GM18907 (cell line): ENCODE data around the gene KCNK5.

ENCODE experiments used
- ATAC-seq: cut with Tn5 transposase; IDR thresholded peaks from one replicate; pipeline ENCODE4 v1.9.1; 2021; ENCODE audit warnings: mild to moderate bottlenecking, moderate library complexity; ENCODE audit not compliant: unreplicated experiment

Gene KCNK5

DNA sequence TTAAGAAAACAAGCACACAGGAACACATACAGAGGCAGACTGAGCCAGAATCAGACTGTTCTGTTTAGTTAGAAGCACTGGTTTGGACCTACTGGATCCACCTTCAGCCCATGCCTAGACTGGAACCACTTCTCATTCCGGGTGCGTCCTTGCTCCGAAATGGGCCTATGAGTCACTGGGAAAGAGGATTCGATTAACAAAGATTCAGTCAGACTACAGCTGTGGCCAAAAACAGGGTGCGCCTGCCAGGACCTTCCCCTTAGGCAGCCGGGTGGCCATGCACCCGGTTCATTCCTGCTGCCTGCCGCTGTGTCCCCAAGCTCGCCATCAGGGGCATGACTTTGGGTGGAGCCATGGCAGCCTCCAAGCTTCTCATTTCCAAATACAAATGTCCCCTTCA lies 14.5 kb upstream of the KCNK5 start:
- no peak for ATAC-seq

DNA sequence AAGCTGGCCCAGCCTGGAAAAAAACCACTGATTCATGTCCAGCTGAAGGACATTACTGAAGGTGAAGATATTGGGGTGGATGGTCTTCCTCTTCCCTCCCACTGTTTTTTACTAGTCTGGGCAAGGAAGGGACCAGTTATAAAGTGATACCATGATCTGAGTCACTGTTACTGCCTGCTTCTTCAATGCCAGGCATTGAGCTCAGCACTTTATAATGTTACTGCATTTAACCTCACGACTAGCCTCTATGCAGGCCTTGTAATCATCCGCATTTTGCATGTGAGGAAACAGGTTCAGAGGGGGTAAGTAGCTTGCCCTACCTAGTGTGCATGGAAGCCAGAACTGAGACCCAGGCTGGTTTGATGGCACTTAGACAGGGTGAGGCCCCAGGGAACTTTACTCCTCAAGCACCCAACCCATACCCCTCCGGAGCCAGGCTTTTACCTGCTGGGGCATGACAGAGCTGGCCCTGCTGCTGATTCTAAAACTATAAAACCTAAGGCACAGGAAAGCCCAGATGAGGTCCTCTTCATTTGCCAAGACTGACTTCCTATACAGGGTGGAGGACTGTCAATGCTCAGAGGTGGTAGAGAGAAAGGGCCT lies 11.0 kb upstream of the KCNK5 start:
- no peak for ATAC-seq

DNA sequence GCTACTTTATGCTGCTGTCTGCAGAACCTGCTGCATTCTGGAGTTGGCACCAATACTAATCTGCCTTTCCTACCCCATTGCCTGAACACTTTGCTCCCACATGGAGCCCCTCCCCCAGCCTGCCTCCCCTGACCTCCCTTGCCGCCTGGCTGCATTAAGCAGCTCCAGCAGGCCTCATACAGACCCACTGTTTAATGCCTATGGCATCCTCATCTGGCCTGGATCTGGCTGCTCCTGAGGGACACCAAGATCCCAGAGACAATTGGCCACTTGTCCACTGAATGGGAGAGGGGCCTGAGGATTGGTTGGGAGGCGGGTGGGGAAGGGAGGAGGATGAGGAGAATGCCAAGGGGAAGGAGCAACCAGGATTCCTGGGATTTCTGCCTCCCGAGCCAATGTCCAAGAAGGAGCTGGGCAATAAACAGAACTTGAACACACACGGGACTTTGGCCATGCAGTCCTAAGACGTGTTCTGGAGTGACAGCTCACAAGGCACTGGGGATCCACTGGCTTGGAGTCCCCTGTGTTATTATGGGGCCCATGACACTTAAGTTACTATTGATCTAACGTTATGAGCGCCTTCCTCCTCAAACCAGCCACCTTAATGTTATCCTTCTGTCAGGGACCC lies 10.4 kb upstream of the KCNK5 start:
- no peak for ATAC-seq

DNA sequence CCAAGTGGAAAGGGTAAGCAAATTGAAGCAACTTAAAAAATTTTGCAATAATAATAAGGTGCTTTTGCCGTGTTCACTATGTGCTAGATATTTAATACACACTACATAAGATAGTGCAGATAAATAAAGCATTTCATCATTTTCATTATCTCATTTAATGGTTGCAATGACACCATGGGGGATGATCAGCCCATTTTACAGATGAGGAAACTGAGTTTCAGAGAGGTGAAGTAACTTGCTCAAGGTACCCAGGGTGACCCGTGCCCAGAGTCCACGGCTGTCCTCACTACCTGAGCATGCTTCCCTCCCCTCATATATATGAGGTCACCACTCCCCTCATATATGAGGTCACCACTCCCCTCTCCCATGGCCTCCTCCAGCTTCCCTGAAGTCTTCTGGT lies 7.5 kb upstream of the KCNK5 start:
- ATAC-seq, result no peak

DNA sequence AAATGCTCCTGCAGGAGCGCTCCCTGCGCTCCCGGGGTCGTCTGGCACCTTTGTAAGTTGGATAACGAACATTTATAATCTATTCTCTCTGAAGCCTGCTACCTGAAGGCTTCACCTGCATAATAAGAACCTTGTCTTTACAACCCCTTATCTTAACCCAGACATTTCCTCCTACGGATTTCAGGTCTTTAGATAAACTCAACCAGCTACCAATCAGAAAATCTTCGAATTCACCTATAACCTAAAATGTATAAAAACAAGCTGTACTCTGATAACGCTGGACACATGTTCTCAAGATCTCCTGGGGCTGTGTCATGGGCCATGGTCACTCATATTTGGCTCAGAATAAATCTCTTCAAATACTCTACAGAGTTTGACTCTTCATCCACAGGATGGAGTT lies 4.1 kb upstream of the KCNK5 start:
- no peak for ATAC-seq

DNA sequence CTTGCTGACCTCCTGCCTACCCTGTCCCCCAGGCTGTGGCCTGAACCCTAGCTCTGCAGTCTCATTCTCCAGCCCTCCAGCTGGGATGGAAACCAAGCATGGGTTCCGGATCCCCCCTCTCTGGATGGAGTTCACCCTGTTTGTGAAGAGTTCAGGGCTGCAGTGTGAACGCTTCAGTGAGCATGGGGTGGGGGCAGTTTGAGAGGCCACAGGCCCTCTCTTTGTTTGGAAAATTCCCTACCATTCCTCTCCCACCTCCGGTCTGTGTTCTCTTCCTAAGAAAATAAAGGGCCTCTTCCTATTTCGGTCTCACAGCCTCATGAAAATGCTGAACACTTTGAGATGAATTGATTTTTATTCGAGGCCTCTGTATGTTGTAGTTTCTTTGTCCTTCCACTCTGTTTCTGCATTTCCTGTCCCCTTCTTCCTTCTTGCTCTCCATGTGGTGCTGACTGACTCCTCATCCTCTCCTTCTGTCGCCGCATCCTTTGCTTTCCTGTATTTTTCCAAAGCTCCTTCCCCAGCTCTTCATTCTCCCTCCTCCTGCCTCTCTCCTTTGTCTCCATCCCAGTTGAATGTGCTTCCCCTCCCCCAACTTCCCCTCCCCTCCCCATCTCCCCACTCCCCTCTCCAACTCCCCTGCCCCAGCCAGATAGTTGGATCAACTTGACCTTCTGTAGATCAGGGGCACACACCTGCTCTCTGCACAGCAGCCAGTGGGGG lies 2.4 kb upstream of the KCNK5 start:
- ATAC-seq, result no peak

DNA sequence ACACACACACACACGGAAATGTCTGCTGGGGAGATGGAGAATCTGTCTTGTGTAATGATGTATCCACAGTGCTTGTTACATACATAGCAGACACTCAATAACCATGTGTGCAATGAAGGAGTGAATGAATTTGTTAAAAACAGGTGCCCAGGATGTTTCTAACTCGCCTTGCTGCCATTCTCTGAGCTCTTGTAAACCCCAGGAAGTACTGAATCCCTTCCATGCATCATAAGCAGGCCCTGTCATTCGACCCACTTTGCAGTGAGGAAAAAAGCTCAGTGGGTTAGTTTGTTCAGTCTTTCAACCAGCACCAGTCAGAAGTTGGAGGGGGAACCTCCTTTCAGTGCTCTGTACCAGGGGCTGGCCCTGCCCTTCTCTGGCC lies 1.4 kb upstream of the KCNK5 start:
- ATAC-seq, result no peak

DNA sequence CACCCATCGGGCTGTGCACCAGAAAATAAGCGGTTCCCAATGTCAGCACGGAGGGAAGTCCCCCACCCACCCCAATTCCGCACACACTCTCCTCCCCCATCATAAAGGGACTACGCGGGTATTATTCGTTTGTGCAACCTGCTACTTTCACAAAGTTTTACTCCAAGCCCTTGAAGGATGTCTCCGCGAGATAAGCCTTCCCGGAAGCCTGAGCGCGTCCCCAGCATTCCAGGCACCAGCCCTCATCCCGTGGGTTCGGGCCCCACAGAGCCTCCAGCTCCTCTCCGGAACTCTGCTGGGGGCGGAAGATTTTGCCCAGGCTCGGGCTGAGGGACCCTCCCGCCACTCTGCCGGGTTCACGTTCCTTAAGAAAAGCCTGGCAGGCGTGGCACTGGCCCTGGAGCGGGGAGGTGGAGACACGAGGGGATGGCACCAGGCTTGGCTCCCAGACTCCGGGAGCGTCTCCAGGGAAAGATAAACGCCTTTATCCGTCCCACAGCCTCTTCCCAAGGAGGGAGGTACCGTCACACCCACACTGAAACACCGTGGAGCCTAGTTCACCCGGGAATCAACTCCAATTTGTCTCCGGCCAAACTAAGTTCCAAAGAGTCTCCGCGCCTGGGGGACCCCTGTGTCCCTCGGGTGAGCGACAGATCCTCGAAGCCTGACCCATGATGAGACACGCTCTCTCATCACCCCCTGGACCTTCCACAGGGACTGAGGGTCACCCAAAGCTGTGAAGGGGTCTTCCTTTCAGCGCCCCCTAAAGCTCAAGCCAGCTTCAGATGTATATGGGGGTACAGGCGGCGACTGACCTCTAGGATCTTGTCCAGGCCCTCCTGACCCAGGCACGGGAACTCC lies 934 bp downstream of the KCNK5 start:
- no peak for ATAC-seq

DNA sequence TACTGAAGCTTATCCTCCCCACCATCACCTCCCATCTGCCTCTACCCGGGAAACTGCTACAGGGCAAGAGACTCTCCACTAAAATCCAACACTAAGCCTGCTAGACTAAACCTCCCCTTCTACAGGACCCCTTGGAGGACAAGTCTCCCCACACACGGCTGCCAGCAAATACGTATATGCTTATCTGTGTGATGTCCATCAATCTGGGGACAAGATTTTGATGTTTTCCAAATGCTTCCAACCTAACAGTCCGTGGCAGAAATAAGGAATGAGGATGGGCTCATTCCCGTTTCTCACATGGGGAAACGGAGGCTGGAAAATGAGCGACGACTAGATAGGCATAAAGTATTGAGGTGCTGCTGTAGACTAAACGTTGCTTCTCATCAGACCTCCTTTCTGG lies 1.8 kb downstream of the KCNK5 start:
- ATAC-seq, result no peak

DNA sequence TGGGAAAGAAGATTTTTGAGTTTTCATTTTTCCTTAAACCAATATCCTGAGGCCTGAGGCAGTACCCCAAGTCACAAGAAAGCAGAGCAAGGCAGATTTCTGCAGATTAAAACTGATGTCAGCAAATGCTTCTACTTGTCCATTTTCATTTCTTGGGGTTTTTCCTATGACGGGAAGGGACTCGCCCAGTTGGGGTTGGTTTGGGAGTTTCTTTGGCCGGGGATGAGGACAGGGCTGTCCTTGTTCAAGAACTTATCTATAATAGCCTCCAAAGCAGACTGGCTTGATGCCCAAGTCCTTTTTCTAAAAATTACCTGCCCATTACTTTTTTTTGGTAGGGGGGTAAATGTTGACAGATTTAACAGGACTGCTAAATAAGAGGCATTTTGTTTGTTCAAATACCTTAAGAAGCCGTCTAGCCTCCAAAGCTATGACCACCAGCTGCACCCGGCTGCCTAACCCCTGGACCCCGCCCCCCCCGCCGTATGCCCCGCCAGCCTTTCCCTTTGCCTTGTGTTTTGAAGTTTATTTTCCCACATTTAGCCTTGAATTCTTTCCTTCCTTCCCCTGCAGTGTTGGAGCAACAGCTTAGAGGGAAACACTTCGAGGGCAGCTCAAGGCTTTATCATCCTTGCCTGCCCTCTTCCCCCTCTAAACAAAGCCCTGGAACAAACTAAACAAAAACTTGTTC lies 2.5 kb downstream of the KCNK5 start:
- no peak for ATAC-seq

DNA sequence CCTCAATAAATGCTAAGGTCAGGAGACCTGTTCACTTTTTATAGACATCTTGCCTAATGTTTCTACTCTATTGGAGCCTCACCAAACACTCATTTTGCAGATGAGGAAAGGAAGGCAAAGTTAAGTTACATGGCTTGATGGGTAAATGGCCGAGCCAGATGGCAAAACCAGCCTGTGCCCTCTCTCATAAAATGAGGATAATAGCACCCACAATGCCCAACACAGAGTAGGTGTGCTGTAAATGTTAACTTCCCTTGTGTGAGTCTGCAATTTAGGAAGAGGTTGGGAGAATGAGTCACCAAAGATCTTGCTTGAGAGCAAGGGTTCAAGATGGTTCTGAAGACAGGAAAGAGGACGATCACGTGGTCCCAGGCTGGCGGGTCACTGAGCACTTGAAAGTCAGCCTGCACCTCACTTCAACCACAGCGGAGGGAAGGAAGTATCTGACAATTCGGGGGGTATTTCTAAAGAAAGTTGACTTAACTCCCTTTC lies 3.3 kb downstream of the KCNK5 start:
- ATAC-seq, result no peak

DNA sequence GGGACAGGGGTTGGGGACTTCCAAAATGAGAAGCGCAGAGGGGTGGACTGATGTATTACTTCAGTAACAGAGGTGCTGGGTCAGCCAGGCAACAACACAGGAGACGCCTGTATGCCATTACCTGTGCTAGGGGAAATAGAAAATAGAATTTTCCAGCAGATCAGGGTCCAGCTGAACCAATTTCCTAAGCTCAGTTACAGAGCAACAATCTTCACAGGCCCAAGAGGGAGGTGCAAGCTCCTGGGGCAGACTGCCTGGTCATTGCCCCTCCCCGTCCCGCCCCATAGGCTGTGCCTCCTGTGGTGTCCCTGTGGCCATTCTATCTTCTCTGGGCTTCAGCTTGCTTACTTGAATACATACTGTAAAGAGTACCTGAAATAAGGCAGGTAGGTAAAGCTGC lies 3.7 kb downstream of the KCNK5 start:
- ATAC-seq, result no peak

DNA sequence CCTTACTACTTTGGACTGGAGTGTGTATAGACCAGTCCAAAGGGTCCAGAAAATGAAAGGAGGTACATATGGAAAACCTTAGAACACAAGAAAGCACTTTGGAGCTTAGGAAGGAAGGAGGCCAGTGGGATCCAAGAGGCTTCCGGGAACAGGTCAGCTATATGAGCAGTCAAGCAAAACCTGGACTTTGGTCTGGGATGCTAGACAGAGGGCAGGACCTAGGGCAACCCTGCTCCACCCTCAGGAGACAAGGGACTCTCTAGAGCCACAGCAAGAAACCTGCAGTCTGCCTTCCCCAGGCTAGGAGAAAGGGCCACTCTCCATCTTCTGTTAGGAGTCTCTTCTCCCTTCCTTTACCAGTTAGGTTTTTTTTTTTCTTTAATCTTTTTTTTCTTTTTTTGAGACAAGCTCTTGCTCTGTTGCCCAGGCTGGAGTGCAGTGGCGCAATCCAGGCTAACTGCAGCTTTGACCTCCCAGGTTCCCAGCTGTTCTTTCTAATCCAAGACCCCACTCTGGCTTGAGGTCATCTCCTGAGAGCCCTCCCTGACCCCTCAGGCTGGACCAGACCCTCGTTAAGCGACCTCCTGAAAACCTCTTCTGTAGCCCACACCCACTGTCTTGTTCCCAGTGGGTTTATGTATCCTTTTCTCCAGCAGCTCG lies 4.6 kb downstream of the KCNK5 start:
- ATAC-seq, result no peak

DNA sequence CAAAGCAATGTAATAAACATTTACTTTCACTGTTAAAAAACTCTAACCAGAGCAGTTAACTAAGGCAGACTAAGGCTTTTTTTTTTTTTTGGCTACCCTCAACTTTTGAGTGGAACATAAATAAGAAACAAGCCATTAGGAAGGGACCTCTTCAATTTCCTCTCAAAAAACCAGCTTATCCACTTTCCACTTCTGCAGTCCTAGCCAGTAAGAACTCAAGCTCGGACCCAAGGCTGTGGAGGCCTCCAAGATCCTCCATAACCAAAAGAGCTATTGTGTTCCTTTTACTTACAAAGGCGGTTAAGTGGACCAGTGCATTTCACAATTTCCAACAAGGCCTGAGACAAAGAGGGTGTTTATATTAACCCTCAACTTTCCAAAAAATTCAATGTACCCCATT lies 5.3 kb downstream of the KCNK5 start:
- no peak for ATAC-seq

DNA sequence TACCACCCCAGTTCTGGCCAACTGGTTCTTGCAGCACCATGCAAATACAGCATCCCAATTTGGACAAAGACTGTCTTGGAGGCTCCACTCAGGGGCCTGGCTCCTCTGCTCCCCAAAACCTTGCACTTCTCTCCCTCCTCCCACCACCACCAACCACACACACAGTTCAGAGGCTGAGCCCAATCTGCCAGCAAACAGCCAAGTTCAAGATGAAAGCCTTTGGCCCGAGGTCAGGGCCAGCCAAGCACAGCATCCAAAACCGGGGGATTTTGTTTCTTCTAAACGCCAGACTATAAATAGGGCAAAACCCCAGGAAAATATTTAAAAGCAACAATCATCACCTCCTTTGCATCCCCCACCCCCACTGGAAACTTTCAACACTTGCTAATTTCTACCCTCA lies 5.7 kb downstream of the KCNK5 start:
- ATAC-seq, result no peak

DNA sequence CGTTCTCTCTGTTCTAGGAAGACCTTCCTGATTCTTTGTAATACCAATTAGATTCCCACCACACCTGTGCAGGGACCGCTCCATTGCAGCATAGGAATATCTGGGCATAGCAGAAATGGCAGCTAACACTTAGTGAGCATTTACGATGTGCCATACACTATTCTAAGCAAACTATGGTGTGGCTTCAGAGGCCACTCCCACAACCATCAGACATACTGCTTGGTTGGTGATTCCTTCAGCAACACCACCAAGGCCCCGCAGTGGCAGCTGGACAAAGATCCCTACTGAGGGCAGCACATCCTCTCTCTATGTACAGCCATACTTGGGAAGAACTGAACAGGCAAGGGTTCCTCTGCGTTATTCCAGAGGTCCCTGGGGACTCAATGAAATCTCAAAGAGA lies 6.2 kb downstream of the KCNK5 start:
- no peak for ATAC-seq

DNA sequence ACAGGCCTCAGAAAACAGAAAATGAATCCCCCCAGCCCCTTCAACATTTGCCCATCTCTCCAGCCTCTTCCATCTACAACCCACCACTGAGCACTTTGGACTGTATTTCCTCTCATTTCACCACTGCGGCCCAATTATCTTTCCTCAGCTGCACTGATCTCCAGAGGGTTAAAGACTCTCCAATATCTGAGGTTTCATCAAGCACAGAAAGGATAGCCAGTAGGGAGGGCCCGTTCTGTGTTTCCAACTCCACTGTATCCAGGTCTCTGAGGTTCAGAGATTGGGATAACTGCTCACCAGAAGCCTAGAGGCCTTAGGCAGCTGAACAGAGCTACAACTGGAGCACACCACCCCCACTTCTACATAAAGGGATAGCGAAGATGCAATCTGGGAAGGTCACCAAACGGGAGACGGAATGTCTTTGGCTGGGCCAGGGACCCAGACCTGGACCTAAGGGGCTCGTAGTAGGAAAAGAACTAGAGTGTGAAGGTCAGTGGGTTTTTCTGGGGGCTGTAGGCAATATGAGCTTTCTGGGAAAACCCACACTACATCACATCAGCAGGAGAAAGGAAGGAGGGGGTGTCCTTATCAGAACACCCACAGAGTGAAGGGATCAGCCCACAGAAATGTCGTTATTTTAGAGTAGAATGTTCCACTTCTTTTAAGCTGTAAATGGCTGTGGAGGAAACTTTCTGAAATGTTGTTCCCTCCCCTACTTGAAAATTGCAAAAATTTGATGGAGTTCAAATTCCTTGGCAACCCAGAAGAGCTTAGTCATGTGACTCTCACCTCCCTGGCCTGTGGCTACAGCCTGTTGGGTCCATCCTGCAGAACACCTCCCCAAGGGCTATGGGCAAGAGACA lies 7.3 kb downstream of the KCNK5 start:
- no peak for ATAC-seq

DNA sequence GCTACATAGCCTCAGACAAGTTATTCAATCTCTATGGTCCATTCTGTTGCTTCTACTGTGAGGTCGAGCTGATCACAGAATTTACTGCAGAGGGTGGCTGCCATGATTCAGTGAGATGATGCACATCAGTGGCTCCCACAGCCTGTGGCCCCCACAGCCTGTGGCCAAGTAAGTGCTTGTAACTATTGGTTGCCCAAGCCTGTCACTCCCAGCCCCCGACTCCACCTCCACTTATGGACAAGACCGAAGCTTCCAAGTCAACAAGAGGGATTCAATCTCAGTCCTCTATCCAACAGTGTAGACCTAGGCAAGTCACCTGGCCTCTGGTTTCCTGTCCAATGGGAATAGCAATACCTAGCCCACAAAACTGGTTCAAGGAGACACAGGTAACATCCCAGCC lies 8.2 kb downstream of the KCNK5 start:
- no peak for ATAC-seq

DNA sequence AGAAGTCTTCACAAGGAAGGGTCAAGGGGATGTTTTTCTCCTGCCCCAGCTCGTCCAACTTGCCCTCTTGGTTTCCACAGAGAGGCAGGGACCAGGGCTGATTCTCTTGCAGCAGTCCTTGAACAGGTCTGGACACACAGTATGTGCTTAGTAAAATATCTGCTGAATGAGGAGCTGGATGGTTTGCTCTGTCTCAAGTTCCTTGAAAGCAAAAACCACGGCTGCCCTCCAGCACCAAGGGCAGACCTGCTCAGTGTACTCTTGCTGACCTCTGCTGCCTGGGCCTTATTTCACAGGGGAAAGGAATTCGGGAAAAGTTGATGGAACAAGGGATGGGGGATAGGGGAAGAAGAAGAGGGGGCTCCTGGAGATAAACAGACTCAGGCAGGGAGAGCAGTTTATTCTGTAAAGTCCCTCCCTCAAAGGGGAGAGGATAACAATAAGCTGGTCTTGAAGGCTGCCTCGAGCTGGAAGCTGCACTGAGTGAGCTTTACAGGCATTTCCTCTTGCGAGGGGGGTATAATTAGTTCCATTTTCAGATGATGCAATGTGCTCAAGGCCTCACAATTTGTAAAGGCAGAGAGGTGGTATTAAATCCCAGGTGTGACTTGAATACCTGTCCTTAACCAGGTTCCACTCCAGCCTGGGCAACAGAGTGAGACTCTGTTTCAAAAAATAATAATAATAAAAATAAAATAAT lies 10.3 kb downstream of the KCNK5 start:
- ATAC-seq, result no peak
